Measurements from ENCODE around the gene MYLIP.

DNA sequence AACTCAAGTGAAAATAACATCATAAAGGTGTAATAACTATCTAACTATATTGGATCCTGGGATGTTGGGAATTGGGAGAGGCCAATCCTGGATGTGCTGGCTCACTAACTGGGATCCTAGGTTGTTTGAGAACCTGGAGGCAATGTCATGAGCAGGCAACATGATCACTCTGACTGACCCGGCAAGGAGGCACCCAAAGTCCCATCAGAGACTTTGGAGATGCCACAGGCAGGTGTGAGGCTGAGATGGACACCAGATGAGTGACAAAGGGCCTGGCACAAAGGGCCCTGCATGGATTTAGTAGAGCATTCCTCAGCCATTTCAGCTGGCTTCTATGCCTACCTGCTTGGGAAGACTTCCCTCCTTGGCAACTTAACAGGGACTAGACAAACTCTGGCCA is 38.4 kb upstream of the MYLIP start:
- no peak for TF ChIP-seq CTCF (conservative IDR thresholded peaks at IDR 0.05; ENCODE audit: low read depth in 2 of 2)
- TF ChIP-seq POLR2AphosphoS5 (IDR thresholded peaks at IDR 0.05; ENCODE audit: low read depth): no peak
- TF ChIP-seq CREB1 (CRISPR knock-in tag; IDR thresholded peaks at IDR 0.05; ENCODE audit: low read depth): no peak
- no peak for TF ChIP-seq EZH2 (IDR thresholded peaks at IDR 0.05; ENCODE audit: low read depth, unreplicated experiment)
